Stimulated activated naive CD4-positive, alpha-beta T cell treated with Interleukin-2 at 50 U/mL for 16 hours (primary cell): ENCODE measurements around the gene VSTM4.

Experiments
- DNase-seq: peaks from one replicate; lab custom pipeline; 2025; lab: John Stamatoyannopoulos, UW

The VSTM4 gene

DNA sequence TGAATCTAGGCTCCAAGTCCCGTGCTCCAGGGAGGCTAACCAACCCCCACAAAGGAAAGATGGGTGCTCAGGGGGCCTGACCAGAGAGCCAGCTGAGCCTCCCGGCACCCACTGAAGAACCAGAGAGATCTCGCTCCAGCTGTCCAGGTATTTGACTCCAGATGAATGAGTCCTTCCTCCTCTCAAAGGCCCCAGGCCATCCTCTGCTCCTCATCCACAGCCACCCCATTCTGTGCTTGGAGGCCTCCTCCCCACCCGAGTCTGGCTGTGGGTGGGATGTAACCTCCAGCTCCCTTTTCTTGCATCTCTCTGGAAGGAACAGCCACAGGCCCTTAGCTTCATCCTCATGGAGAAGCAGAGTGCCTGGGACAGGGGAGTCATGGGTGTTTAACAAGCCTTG lies 44.6 kb downstream of the VSTM4 start:
- no peak for DNase-seq

DNA sequence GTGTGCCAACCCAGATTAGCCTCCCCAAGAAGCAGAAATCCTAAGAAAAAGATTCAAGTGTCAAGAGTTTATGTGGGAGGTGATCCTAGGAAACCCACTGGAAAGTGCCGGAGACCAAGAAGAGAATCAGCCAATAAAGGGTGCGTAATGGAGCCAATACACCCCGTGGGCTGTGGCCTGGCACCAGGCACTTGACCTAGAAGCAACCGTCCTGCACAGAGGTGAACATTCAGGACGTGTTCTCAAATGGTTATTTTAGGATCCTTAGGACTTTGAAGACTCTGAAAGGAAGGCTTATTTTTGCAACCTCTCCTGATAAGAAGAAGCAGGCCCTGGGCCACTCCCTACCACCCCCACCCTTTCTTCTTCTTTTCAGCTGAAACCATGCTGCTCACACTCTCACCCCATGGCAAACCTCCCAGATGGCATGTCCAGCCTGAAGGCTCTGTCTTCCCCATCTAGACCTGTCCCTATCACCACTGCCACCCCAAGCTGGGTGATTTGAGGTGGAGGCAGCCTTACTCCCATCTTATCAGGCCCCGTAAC lies 46.6 kb downstream of the VSTM4 start:
- no peak for DNase-seq

DNA sequence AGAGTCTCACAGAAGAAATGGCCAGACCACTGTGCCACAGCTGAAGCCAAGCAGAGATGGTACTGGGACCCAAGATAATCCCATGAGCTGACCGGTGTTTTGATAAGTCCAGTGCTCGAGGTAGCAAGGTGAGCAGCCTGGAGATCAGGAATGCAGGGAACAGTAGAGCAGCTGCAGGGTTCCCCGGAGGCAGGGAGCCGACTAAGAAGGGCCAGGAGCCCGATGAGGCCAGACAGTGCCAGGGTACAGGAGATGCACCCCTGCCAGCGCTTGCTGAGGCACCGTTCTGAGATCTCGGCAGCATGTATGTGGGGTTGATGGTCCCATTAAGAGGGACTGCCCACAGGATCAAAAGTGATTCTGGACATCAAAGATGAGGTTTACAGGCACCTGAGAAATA lies 47.1 kb downstream of the VSTM4 start:
- no peak for DNase-seq

DNA sequence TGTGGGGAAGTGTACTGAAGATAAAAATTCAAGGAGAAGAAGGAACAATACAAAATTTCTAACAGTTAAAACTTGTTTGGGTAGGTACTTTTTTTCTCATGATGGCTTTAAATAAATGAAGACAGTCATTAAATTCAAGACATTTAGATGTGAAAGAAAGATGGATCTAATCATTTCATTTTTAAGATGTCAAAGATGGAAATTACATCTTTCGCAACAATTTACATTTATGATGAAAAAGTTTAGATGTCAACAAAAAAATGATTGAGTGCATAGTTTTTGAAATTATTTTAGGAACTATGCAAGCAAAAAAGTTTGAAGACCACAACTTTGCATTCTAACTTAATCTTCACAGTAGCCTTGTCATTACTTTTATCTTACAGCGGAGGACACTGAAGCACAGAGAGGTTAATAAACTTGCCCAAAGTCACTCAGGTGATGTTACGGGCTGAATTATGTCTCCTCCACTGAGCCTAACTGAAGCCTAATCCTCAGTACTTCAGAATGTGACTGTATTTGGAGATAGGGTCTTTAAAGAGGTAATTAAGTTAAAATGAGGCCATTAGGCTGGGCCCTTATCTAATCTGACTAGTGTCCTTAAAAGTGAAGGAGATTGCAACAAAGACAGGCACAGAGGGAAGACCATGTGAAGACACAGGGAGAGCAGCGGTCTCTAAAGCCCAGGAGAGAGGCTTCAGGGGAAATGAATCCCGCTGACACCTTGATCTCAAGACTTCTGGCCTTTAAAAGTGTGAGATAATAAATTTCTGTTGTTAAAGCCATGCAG lies 48.2 kb downstream of the VSTM4 start:
- DNase-seq: no peak

DNA sequence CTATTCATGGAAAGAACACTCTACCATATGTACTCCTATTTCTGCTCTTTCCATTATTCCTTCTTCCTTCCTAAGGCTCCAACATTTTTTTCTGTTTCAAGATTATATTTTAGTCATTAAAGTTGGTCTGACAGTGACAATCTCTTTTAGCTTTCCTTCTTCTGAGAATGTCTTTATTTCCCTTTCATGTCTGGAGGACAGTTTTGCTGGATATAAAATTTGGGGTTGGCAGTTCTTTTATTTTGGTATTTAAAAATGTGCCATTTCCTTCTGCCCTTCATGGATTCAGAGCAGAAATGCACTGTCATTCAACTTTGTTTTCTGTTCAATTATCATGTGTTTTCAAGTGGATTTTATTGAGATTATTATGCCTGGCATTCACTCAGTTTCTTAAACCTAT lies 53.1 kb downstream of the VSTM4 start:
- DNase-seq: no peak

DNA sequence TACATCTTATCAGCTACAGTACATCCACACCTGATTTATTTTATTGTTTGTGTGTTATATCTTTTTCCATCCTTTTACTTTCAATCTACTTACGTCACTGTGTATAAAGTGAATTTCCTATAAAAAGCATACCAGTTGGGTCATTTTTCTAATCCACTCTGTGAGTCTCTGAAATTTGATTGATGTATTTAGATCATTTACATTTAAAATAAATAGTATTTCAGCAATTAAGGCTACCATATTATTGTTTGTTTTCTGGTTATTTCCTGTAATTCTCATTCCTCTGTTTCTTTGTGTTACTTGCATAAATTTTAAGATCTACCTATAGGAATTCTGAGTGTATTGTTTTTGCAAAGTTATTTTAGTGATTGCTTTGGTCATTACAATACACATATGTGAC lies 53.7 kb downstream of the VSTM4 start:
- no peak for DNase-seq

DNA sequence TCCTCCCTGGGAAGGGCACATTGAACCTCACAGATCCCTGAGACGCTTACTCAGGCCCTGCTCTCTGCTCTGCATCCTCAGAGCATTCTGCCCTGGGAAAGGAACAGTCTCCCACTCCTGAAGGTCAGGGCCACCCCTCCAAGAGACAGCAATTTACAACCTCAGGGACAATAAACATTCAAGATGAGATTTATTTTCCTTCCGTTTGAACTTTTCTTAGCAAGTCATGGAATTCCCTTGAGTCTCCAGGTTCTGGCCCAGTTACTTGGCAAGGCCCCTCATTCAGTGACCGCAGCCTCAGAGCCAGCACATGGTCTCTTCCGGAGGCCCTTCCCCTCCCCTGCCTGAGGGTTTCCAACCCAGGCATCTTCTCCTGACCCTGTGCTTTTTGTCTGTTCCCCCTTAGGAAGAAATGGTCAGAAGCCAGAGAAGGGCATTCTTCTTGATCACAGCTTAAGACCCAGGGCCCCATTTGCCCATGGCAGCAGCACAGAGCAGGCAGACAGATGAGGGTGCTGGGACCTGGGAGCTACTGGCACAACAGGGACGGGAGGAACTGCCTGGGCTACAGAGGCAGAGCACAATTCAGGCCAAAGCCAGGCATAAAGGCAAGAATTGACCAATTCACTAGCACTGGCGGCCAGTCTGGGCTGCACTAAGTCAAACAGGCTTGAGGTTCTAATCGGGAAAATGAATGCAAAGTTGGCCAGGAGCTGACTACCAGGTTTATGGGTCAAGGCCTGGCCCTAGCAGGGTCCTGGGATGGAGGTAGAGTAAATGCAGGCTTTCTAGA lies 56.7 kb downstream of the VSTM4 start:
- DNase-seq: no peak

DNA sequence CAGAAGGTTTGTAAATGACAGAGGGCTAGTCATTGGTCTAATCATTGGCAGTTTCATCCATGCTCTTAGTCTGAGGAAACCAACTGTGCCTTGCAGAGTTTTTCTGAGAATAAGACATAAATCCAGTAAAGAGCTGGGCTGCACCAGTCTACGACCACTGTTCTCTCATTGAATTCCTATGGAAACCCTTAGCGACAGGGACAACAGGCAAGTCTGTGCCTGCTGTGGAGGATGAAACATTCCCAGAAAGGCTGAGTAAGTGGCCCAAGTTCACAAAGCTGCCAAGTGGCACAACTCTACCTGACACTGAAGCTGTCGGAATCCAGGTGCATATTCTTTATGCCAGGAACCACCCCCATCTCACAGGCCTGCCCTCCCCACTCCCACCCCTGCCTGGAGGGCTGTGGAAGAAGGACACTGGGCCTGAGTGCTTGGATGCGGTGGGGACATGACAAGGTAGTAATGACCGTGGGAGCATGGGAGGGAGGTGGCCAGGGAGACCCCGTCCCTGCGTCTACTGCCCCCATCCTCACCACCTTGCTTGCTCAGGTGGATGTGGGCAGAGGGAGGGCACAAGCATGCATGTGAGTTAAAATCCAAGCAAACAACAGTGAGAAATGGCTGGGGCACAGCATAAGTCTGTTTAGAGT lies 58.0 kb downstream of the VSTM4 start:
- no peak for DNase-seq

DNA sequence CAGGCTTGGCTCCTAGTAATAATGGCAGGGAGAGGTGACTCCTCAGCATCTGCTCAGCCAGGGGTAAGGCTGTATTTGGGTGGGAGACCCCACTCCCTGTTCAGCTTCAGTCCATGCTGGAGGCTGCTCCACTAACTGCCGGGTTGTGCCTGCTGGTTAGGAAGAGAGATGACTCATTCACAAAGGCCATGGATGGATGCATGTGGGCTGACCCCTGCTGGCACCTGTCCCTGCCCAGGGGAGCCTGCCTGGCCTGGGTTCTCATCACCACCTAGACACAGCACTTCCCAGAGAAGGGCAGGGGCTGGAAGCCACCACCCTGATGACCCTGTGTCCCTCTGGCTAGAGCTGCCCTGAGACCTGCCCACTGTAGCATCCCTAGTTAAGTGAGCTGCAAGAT lies 59.0 kb downstream of the VSTM4 start:
- no peak for DNase-seq

DNA sequence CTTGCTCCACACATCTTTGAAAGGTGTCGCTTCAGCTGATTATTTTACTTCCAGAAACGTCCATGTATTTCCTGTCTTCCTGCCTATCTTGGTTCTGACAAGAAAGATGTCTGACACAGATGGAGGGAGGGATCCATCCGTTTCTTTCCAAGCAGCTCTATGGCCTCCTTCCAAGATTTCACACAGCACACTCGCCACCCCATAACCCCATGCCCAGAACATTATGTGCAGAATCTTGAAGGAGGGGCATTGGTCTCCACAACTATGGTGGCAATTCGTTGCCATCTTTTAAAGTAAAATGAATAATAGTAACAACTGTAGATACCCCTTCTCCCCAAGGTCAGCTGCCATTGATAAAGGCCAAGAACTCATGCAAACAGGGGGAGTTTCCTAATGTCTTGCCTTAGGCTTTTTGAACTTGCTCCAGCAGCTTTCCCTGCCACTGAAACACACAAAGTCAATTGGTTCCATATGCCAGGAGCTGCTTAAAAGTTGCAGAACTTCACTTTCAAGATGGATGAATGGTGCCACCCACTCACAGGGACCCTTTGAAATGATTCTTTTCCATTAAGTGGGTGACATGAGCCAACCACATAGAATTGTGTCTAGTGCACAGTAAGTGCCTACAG lies 60.0 kb downstream of the VSTM4 start:
- DNase-seq: no peak

DNA sequence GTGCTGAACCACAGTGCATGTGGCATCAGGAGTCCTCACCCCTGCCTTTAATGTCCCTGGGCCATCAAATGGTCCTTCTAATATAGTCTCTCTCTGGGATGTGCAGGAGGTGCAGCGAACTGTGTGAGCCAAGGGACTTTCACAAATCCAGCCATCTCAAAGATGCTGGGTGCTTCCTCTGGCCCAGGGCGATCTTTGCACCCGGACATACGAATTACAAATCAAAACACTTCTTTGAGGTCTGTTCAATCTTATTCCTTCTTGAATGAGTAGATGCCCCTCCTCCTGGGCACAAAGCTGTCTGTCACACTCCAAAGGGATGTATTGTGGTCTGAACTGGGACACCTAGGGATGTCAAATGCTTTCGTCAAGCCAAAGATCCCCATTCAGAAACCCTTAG lies 60.6 kb downstream of the VSTM4 start:
- DNase-seq: no peak

DNA sequence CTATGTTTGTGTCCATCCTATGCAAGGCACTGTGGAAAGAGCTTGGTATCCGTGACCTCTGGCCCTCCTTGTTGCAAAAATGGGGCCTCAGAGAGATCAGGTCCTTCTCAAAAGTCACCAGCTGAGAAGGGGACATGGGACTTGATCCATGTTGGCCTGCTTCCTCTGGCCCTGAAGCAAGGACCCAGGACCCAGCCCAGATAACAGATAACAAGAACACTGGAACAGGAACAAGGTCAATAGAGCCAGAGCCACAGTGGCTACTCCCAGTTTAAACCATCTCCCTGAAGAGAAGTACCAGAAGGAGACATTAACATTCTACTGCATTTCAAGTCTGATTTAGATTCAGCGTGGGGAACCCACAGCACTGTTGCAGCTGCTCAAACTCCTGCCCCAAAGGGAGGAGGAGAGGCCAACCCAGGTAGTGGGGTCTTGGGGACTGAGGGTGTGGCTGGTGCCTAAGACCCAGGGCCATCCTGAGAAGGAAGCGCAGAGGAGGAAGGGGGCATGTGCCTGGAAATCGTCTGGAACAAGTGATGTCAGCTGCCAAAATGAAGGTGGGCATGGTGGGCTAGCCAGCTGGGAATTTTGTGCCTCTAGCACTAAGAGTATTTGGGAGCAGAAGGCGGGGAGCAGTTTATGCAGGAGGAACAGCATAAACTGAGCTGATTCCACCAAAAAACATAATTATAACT lies 61.2 kb downstream of the VSTM4 start:
- DNase-seq: no peak

DNA sequence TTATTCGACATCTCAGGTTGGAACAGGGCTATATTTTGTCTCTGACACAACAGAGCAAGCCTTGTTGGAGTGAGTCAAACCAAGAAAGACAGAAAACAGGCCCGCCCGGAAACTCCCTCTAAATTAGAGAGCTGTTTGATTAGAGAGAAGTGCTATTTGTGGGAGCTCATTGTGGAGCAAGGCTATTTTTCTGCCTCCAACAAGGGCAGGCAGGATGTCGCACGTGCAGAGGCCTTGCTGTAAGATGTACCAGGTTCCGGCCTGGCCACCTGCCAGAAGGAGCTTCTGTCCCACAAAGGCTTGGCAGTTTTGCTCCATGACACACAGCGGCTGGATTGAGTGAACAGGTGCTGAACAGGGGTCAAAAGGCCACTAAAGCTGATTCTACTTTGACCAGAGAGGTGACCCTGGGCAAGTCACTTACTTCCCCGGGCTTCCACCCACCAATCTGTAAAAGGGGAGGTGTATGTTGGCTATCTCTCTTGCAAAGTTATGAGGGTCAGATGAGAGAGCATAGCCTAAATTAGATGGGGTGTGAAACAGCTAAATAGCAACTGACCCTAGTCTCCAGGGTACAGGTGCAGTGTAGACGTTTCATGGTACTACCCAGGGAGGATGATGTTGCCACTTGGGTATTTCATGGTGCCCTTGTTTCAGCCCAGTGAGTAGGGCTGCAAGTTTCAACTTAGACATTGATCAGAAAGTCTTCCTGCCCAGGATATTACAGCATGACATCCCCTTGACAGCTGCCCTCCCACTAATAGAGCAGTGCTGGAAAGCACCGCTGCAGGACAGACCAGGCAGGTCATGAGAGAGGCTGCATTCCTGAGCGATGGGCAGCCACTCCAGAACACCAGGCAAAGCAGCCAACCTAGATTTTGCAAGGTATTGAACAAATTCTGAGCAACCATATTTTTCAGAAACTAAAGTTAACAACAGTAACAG lies 62.0 kb downstream of the VSTM4 start:
- DNase-seq: no peak

DNA sequence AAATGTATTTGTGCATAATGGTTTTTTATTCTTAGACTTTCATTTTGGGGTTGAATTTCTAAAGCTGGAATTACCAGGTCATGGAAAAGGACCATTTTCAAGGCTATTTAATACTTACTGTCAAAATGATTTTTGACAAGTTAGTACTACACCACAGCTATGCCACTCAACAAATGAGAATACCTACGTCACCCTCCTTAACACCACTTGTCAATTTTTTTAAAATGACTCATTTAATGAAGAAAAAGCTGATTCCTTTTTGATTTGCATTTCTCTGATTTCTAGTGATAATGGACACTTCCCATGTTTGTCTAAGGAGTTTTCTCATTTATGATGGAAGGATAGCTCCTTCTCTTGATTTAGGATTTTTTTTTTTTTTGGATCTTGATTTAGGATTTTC lies 63.3 kb downstream of the VSTM4 start:
- no peak for DNase-seq

DNA sequence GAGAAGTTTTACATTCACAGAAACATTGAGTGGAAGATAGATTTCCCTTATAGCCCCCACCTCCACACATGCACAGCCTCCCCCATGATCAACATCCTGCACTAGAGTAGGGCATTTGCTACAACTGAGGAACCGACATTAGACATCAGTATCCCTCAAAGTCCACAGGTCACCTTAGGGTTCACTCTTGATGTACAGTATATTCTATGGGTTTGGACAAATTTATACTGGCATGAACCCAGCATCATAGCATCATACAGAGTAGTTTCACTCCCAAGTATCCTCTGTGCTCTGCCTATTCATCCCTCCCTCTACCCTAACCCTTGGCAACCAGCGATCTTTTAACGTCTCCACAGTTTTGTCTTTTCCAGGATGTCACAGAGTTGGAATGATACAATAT lies 64.4 kb downstream of the VSTM4 start:
- no peak for DNase-seq

DNA sequence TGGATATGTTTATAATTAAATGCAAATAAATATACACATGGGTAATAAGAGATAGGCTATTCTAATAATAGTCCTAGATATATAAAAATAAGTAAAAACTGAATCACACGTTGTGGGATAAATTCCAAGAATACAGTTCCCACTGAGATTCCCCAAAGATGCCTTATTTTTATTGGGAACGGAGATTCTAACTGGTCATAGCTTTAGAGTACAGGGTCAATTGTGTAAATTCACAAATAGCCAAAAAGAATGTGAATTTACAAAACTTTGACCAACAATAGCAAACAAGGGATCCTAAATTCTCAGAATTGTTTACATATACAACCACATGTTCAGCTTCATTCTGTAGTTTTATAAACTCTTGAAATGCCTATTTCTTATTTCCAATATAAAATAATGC lies 65.0 kb downstream of the VSTM4 start:
- no peak for DNase-seq

DNA sequence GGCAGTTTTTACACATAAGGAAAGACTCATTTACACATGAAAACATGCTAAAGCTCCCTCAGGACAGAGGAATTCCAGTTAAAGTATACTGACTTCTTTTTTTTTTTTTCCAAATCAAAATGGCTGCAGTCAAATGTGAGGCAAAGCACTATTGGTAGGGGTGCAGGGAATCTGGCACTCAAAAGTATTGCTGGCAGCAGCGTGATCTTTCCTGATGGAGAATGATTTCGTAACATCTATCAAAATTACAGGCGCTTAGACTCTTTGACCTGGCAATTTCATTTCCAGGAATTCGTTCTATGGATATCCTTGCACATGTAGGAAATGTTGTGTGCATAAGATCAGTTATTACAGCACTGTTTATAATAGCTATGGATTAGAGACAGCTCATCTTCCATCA lies 65.7 kb downstream of the VSTM4 start:
- DNase-seq: no peak

DNA sequence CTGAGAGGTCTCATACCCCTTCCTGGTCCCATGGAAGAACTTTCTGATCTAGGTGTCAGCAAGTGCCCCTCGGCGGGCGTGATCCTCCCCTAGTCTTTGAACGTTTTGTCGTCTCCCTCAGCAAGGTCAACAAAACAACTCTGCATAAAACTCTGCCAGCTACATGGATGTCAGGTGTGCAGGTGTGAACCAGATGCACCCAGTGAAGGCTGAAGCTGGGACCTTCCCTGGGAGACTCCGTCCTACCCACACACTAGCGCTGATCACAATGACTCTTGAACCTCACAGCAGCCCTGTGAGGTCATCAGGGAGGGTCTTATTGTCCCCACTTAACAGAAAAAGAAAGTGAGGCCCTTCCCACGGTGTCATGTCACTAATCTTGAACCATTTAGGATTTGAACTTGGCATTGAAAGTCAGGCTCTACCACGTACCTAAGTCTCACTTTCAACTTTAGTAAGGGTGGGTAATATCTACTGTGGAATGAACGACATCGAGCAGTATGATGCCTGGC lies 68.1 kb downstream of the VSTM4 start:
- DNase-seq: no peak

DNA sequence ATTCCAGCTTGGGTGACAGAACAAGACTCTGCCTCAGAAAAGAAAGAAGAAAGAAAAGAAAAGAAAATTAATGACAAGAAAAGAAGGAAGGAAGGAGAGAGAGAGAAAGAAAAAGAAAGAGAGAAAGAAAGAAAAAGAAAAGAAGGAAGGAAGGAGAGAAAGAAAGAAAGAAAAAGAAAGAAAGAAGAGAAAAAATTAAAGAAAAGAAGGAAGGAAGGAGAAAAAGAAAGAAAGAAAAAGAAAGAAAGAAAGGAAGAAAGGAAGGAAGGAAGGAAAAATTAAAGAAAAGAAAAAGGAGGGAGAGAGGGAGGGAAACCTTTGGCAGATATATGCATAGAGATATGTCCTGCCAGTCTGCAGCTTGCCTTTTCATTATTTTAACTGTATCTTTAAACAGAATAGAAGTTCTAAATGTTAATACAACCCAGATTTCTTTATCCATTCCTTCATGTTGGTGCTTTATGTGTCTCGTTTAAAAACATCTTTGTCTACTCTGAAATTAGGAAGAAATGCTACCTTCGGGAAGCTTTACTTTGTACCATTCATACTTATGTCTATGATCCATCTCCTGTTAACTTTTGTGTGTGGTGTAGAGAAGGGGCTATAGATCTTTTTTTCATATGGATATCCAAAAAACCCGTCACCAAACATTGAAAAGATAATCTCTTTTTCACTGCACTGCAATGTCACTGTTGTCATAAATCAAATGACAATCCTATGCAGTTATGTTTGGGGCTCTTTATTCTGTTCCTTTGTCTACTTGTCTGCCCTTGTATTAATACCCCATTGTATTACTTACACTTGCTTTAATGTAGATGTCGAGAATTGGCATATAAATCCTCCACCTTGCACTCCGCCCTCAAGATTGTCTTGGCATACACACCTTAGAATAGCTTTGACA lies 70.8 kb downstream of the VSTM4 start:
- DNase-seq: no peak
